H1 (cell line): ENCODE results near the gene ASCC3. TPM values are rescaled to one million over a fixed set of nuclear protein-coding genes. Genes with fewer than 3 reads are reported as not detected.

ENCODE experiments used
- POLR2AphosphoS5 ChIP-seq: IDR thresholded peaks from 2 replicates; pipeline ENCODE4 v1.6.1; 2011; ENCODE audit warnings: low read depth, low read length
- polyA plus RNA-seq, 7 experiments: library from polyadenylated mRNA; depleted of rRNA in 3 of 7; stranded (reverse) in 5 of 7; unstranded in 2 of 7; fragments of >200 nt in 5 of 7; fragments of 200-250 nt in 2 of 7; gene quantifications; 1 replicate in 5 of 7; 2 replicates in 1 of 7; 4 replicates in 1 of 7; pipeline versions ENCODE4 v1.2.1 to v1.2.3, GENCODE V29; 2011 to 2013; ENCODE audit warnings: missing spikeins in 2 of 7, mixed read lengths in 2 of 7
- total RNA-seq: library from RNA; stranded (reverse); fragmentation: NEBNext Ultra II Directional; extraction: Animal tissue kit (Norgen Biotek cat#: 25700); gene quantifications from 2 replicates; pipeline ENCODE4 v1.2.1, GENCODE V29; 2021

ASCC3 gene
- total and polyA plus RNA-seq, 2 of the 8 experiments (the other 6 are each of a cell fraction or from before 2014, with no cell fraction given), result 37.5 to 77.8 TPM

- no peak for TF ChIP-seq POLR2AphosphoS5
Measured at GRCh38 chr6:100801036-100801435, 80.1 kb downstream of the ASCC3 start (continued).
